Loucy (cell line): Measurements from ENCODE around the gene ERICH6B.

Experiments used
- H2AFZ ChIP-seq: fragments of 200-600 bp; sonication (generic); 2 replicates; pipeline ENCODE4 v1.6.0; 2016; ENCODE audit warnings: antibody characterized with exemption, mild to moderate bottlenecking, low read length, moderate library complexity
- H3F3A ChIP-seq: fragments of 200-600 bp; 2 replicates; pipeline ENCODE4 v1.6.0; 2016; ENCODE audit warnings: antibody characterized with exemption, low read depth, mild to moderate bottlenecking
- H3K27me3 ChIP-seq: fragments of 200-600 bp; sonication (generic); 2 replicates; pipeline ENCODE4 v1.6.1; 2014; ENCODE audit warnings: low read length, mild to moderate bottlenecking; ENCODE audit not compliant: insufficient read depth, poor library complexity, severe bottlenecking
- H3K36me3 ChIP-seq: fragments of 200-600 bp; sonication (generic); 2 replicates; pipeline ENCODE4 v1.6.1; 2016; ENCODE audit warnings: low read length; ENCODE audit not compliant: insufficient read depth
- H3K4me1 ChIP-seq: fragments of 200-600 bp; sonication (generic); 2 replicates; pipeline ENCODE4 v1.5.1; 2014; ENCODE audit warnings: low read length, mild to moderate bottlenecking; ENCODE audit not compliant: insufficient read depth, poor library complexity, severe bottlenecking
- H3K4me2 ChIP-seq: fragments of 200-600 bp; sonication (generic); 2 replicates; pipeline ENCODE4 v1.6.0; 2014; ENCODE audit warnings: antibody characterized with exemption, low read length, low read depth, mild to moderate bottlenecking; ENCODE audit not compliant: poor library complexity, severe bottlenecking
- H3K4me3 ChIP-seq: fragments of 200-600 bp; sonication (generic); 2 replicates; pipeline ENCODE4 v1.5.1; 2014; ENCODE audit warnings: low read length, mild to moderate bottlenecking, mixed read lengths; ENCODE audit not compliant: poor library complexity, severe bottlenecking
- H3K79me2 ChIP-seq: fragments of 200-600 bp; sonication (generic); 2 replicates; pipeline ENCODE4 v1.6.1; 2014; ENCODE audit warnings: low read length; ENCODE audit not compliant: insufficient read depth
- H3K9ac ChIP-seq: fragments of 200-600 bp; sonication (generic); 2 replicates; pipeline ENCODE4 v1.6.0; 2014; ENCODE audit warnings: mild to moderate bottlenecking, low read depth, low read length, moderate library complexity; ENCODE audit not compliant: poor library complexity, severe bottlenecking
- H3K9me2 ChIP-seq: fragments of 200-600 bp; sonication (generic); replicated peaks from 2 replicates; pipeline ENCODE4 v1.6.1; 2016; ENCODE audit warnings: low read depth, low read length, mixed read lengths
- H3K9me3 ChIP-seq: fragments of 200-600 bp; sonication (generic); 2 replicates; pipeline ENCODE4 v1.6.1; 2014; ENCODE audit warnings: mild to moderate bottlenecking, antibody characterized with exemption, low read length, low read depth; ENCODE audit not compliant: insufficient read depth
- H4K20me1 ChIP-seq: fragments of 200-600 bp; sonication (generic); 2 replicates; pipeline ENCODE4 v1.6.0; 2014; ENCODE audit warnings: antibody characterized with exemption, low read length, mild to moderate bottlenecking; ENCODE audit not compliant: insufficient read depth, poor library complexity, severe bottlenecking
- EZH2phosphoT487 ChIP-seq: fragments of 200-600 bp; IDR thresholded peaks from 2 replicates; pipeline ENCODE4 v1.6.1; 2018; ENCODE audit warnings: antibody characterized with exemption, mild to moderate bottlenecking, moderate library complexity, borderline replicate concordance
- TF ChIP-seq, protein P1 (sequence below): fragments of 200-600 bp; sonication (generic); conservative IDR thresholded peaks from 2 replicates; pipeline ENCODE4 v1.5.1; 2014; ENCODE audit warnings: mild to moderate bottlenecking, antibody characterized with exemption, low read length

The ERICH6B gene

DNA sequence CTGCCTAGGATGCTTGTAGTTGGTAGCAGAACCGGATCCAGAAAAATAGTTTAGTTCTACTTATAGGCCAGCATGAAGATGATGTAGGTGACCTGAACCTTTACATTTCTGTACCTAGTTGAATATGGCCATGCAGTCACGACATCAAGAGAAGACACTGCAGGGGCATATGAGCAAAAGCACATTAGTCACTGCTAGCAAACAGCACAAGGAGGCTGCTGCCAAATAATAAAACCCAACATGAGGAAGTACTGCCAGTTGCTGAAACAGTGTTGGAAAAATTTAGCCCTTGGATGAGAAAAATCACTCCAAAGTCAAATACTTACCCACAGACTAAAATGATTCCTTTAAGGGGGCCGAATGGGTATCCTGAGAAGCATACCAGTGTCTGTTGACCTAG lies 20.8 kb downstream of the ERICH6B start:
- Histone ChIP-seq H3K79me2 (no peaks in the 10 kb centered on the region), H3F3A (no peaks in the 10 kb centered on the region), H3K36me3 (no peaks in the 10 kb centered on the region), H3K4me1 (no peaks in the 10 kb centered on the region), H3K4me3 (no peak overlapping the region), H3K9me3 (no peaks in the 10 kb centered on the region), H3K9ac (no peak overlapping the region), H3K27me3 (no peaks in the 10 kb centered on the region), H4K20me1 (no peaks in the 10 kb centered on the region), H2AFZ (no peak overlapping the region), H3K4me2 (no peak overlapping the region), H3K9me2 (no peaks in the 10 kb centered on the region)
- TF ChIP-seq EZH2phosphoT487 = no peak
- TF ChIP-seq, protein P1, sequence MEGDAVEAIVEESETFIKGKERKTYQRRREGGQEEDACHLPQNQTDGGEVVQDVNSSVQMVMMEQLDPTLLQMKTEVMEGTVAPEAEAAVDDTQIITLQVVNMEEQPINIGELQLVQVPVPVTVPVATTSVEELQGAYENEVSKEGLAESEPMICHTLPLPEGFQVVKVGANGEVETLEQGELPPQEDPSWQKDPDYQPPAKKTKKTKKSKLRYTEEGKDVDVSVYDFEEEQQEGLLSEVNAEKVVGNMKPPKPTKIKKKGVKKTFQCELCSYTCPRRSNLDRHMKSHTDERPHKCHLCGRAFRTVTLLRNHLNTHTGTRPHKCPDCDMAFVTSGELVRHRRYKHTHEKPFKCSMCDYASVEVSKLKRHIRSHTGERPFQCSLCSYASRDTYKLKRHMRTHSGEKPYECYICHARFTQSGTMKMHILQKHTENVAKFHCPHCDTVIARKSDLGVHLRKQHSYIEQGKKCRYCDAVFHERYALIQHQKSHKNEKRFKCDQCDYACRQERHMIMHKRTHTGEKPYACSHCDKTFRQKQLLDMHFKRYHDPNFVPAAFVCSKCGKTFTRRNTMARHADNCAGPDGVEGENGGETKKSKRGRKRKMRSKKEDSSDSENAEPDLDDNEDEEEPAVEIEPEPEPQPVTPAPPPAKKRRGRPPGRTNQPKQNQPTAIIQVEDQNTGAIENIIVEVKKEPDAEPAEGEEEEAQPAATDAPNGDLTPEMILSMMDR = no peak

DNA sequence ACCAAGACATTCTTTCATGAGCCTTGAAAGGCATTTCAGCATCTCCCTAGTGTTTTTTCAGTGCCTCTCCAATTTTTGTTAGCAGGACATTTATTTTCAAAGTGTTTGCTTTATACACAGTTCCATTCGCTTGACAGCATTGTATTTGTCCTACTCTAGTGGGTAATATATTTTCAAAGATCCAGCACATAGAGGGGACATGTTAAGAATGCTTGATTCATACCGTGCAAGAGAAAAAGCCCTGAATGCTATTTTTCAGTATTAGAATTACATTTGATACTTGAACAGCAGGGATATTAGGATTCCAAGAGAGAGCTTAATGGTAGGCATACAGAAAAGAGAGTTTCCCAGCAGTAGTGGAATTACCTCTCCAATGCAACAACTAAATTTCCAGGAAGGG lies 21.3 kb downstream of the ERICH6B start:
- Histone ChIP-seq H3K4me1 (no peaks in the 10 kb centered on the region), H3K79me2 (no peaks in the 10 kb centered on the region), H3F3A (no peaks in the 10 kb centered on the region), H3K36me3 (no peaks in the 10 kb centered on the region), H4K20me1 (no peaks in the 10 kb centered on the region), H3K4me3 (no peak overlapping the region), H3K9me2 (no peaks in the 10 kb centered on the region), H3K9ac (no peak overlapping the region), H3K4me2 (no peak overlapping the region), H3K9me3 (no peaks in the 10 kb centered on the region), H2AFZ (no peak overlapping the region), H3K27me3 (no peaks in the 10 kb centered on the region)
- no peak for TF ChIP-seq EZH2phosphoT487
- TF ChIP-seq, protein P1 = no peak

DNA sequence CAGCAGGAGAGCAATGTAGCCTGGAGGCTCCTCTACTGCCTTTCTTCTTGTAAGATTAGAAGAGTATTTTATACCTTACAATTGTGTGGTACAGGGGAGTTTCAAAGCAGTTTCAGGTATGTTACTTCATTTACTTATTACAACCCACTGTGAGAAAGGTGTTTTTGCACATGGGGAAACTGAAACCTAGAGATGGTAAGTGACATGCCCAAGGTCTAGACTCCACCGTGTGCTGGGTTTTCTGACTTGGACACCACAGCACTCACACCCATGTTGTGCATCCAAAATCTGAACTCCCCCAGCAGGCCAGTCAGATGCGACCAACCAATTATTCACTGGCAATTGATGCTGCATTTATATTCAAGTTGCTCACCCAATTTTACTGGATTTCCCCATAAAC lies 22.8 kb downstream of the ERICH6B start:
- no peak overlapping the region for H3K4me2 ChIP-seq
- H3K4me3 ChIP-seq = no peak overlapping the region
- no peaks in the 10 kb centered on the region for H3K9me2 ChIP-seq
- TF ChIP-seq, protein P1 = no peak
- TF ChIP-seq EZH2phosphoT487 = no peak
- H4K20me1 ChIP-seq = no peaks in the 10 kb centered on the region
- H3K9me3 ChIP-seq = no peaks in the 10 kb centered on the region
- H3K4me1 ChIP-seq = no peaks in the 10 kb centered on the region
- no peaks in the 10 kb centered on the region for H3F3A ChIP-seq
- no peaks in the 10 kb centered on the region for H3K36me3 ChIP-seq
- H2AFZ ChIP-seq = no peak overlapping the region
- H3K27me3 ChIP-seq = no peaks in the 10 kb centered on the region
- no peaks in the 10 kb centered on the region for H3K79me2 ChIP-seq
- no peak overlapping the region for H3K9ac ChIP-seq
